Liver (tissue), 2 donors: Measurements from ENCODE around the gene ACTR1B.

Experiments used
- RAD21 ChIP-seq, 2 donors: IDR thresholded peaks; 2 replicates each; pipeline ENCODE4 v1.6.1; 2016; ENCODE audit warnings: antibody characterized with exemption in 2 of 2, mild to moderate bottlenecking in 2 of 2
- SP1 ChIP-seq: IDR thresholded peaks from 2 replicates; pipeline ENCODE4 v1.6.1; 2018; ENCODE audit warnings: antibody characterized with exemption, mild to moderate bottlenecking
- TF ChIP-seq, protein P1 (sequence below): IDR thresholded peaks from 2 replicates; pipeline ENCODE4 v1.6.1; 2016; ENCODE audit warnings: antibody characterized with exemption
- TF ChIP-seq, protein P2 (sequence below): IDR thresholded peaks from 2 replicates; pipeline ENCODE4 v1.6.1; 2016; ENCODE audit warnings: antibody characterized with exemption, mild to moderate bottlenecking
- TF ChIP-seq, protein P3 (sequence below): IDR thresholded peaks from 2 replicates; pipeline ENCODE4 v1.6.1; 2016; ENCODE audit warnings: antibody characterized with exemption
- donor health status: healthy.

- TF ChIP-seq RAD21 (IDR thresholded peaks at IDR 0.05) = no peak
- TF ChIP-seq, protein P1, sequence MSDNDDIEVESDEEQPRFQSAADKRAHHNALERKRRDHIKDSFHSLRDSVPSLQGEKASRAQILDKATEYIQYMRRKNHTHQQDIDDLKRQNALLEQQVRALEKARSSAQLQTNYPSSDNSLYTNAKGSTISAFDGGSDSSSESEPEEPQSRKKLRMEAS = no peak
- TF ChIP-seq, protein P2, sequence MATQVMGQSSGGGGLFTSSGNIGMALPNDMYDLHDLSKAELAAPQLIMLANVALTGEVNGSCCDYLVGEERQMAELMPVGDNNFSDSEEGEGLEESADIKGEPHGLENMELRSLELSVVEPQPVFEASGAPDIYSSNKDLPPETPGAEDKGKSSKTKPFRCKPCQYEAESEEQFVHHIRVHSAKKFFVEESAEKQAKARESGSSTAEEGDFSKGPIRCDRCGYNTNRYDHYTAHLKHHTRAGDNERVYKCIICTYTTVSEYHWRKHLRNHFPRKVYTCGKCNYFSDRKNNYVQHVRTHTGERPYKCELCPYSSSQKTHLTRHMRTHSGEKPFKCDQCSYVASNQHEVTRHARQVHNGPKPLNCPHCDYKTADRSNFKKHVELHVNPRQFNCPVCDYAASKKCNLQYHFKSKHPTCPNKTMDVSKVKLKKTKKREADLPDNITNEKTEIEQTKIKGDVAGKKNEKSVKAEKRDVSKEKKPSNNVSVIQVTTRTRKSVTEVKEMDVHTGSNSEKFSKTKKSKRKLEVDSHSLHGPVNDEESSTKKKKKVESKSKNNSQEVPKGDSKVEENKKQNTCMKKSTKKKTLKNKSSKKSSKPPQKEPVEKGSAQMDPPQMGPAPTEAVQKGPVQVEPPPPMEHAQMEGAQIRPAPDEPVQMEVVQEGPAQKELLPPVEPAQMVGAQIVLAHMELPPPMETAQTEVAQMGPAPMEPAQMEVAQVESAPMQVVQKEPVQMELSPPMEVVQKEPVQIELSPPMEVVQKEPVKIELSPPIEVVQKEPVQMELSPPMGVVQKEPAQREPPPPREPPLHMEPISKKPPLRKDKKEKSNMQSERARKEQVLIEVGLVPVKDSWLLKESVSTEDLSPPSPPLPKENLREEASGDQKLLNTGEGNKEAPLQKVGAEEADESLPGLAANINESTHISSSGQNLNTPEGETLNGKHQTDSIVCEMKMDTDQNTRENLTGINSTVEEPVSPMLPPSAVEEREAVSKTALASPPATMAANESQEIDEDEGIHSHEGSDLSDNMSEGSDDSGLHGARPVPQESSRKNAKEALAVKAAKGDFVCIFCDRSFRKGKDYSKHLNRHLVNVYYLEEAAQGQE = no peak
- TF ChIP-seq, protein P3, sequence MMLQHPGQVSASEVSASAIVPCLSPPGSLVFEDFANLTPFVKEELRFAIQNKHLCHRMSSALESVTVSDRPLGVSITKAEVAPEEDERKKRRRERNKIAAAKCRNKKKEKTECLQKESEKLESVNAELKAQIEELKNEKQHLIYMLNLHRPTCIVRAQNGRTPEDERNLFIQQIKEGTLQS = no peak
- no peak for TF ChIP-seq SP1
Observed at GRCh38 chr2:97671526-97671925, 7.7 kb upstream of the ACTR1B start.
